ENCODE results near the gene PTPRU. TPM values are rescaled to one million over a fixed set of nuclear protein-coding genes. Genes with fewer than 3 reads are reported as not detected.

Gene PTPRU
- total RNA-seq, 3 donors from 2014 or later = 1.8 to 14.3 (median 2.2) TPM

- H3K9me3 ChIP-seq = no peaks in the 10 kb centered on the region
- intact Hi-C loops (cut with DNase I, micrococcal nuclease) = no loop called here
These were observed 20.9 kb downstream of the PTPRU start for GRCh38 chr1:29256979-29257804.

DNA sequence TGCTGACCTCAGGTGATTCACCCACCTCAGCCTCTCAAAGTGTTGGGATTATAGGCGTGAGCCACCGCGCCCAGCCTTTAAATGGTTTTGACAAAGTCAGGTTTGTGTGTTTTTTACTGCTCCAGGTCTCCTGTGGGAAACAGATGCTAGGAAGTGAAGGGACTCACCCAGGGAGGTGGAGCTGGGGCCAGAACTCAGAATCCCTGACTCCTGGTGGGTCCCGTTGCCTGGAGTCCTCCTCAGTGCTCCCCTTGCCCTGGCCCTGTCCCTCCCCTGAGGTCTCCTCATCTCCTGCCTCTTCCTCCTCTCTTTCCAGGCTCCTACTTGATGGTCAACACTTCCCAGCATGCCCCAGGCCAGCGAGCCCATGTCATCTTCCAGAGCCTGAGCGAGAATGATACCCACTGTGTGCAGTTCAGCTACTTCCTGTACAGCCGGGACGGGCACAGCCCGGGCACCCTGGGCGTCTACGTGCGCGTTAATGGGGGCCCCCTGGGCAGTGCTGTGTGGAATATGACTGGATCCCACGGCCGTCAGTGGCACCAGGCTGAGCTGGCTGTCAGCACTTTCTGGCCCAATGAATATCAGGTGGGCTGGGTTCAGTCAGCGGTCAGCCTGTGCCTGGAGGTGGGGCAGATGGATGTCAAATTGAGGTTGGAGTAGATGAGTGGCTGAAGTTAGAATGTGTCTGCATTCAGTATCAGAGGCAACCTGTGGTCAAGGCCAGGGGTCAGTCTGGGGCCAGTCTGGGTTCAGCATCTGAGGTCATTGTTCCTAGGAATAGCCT is 22.1 kb downstream of the PTPRU start:
- TF ChIP-seq, protein P1, sequence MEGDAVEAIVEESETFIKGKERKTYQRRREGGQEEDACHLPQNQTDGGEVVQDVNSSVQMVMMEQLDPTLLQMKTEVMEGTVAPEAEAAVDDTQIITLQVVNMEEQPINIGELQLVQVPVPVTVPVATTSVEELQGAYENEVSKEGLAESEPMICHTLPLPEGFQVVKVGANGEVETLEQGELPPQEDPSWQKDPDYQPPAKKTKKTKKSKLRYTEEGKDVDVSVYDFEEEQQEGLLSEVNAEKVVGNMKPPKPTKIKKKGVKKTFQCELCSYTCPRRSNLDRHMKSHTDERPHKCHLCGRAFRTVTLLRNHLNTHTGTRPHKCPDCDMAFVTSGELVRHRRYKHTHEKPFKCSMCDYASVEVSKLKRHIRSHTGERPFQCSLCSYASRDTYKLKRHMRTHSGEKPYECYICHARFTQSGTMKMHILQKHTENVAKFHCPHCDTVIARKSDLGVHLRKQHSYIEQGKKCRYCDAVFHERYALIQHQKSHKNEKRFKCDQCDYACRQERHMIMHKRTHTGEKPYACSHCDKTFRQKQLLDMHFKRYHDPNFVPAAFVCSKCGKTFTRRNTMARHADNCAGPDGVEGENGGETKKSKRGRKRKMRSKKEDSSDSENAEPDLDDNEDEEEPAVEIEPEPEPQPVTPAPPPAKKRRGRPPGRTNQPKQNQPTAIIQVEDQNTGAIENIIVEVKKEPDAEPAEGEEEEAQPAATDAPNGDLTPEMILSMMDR (IDR thresholded peaks at IDR 0.05) = no peak
- no peak for ATAC-seq
- H3K36me3 ChIP-seq (ENCODE audit: low read depth) = no peaks in the 10 kb centered on the region
- no peak for DNase-seq
- intact Hi-C loops (cut with DNase I, micrococcal nuclease) = no loop called here
- peaks cover 8% of the 10 kb centered on the region for H3K4me1 ChIP-seq (ENCODE audit: low read depth)
- no peak overlapping the region for H3K4me3 ChIP-seq
- no peaks in the 10 kb centered on the region for H3K9me3 ChIP-seq

More at GRCh38 chr1:29256979-29257804, 20.9 kb downstream of the PTPRU start:
- Histone ChIP-seq H3K4me1 (ENCODE audit: low read depth) (peaks cover 8% of the 10 kb centered on the region), H3K4me3 (no peak overlapping the region), H3K36me3 (ENCODE audit: low read depth) (no peaks in the 10 kb centered on the region)
- ATAC-seq (no peak), DNase-seq (no peak)
- TF ChIP-seq, protein P1 (IDR thresholded peaks at IDR 0.05) = no peak

GRCh38 chr1:29258976-29259801 is 22.9 kb downstream of the PTPRU start:
- Histone ChIP-seq H3K9me3 (no peaks in the 10 kb centered on the region), H3K36me3 (ENCODE audit: low read depth) (no peaks in the 10 kb centered on the region), H3K4me3 (no peak overlapping the region), H3K4me1 (ENCODE audit: low read depth) (peaks cover 8% of the 10 kb centered on the region)
- intact Hi-C loops (cut with DNase I, micrococcal nuclease) = no loop called here
- DNase-seq (no peak), ATAC-seq (peak; percentile 61)
- TF ChIP-seq, protein P1 (IDR thresholded peaks at IDR 0.05) = no peak

DNA sequence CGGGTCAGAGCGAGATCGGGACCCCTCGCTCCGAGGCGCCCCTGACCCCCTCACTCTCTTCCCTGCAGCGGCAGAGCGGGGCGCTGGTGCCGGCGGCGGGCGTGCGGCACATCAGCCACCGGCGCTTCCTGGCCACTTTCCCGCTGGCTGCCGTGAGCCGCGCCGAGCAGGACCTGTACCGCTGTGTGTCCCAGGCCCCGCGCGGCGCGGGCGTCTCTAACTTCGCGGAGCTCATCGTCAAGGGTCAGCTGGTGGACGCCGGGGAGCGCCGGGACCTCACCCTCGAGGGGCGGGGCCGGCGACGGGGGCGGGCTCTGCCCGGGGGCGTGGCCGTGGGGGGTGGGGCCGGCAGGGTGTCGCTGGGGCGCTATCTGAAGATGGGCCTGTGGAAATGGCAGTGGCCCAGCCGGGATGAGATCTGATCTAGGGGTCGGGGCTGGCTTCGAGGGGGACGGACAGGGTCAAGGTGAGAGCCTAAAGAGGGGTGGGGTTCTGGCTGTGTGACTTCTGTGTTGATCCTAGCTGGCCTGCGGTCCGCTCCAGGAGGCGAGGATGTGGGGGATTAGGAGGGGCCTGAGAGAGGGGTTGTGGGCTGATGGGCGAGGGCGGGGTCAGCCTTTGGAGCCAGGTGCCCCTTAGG is 23.6 kb downstream of the PTPRU start:
- Histone ChIP-seq H3K4me1 (ENCODE audit: low read depth) (peaks cover 8% of the 10 kb centered on the region), H3K36me3 (ENCODE audit: low read depth) (no peaks in the 10 kb centered on the region), H3K4me3 (no peak overlapping the region), H3K9me3 (no peaks in the 10 kb centered on the region)
- TF ChIP-seq, protein P1 (IDR thresholded peaks at IDR 0.05) = no peak
- ATAC-seq (peak; percentile 85), DNase-seq (peak; percentile 67 to 81 (median 71))
- intact Hi-C loops (cut with DNase I, micrococcal nuclease) = no loop called here

DNA sequence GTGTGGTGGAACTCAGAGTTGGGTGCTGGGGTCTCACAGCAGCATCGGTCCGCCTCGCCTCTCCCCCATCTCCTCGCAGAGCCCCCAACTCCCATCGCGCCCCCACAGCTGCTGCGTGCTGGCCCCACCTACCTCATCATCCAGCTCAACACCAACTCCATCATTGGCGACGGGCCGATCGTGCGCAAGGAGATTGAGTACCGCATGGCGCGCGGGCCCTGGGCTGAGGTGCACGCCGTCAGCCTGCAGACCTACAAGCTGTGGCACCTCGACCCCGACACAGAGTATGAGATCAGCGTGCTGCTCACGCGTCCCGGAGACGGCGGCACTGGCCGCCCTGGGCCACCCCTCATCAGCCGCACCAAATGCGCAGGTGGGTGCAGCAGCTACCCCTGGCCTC is 24.2 kb downstream of the PTPRU start:
- TF ChIP-seq, protein P1 (IDR thresholded peaks at IDR 0.05) = no peak
- ATAC-seq = no peak
- Histone ChIP-seq H3K9me3 (no peaks in the 10 kb centered on the region), H3K36me3 (ENCODE audit: low read depth) (no peaks in the 10 kb centered on the region), H3K4me1 (ENCODE audit: low read depth) (peaks cover 8% of the 10 kb centered on the region), H3K4me3 (no peak overlapping the region)
- intact Hi-C loops (cut with DNase I, micrococcal nuclease) = no loop called here
- DNase-seq = no peak

Measured in mucosa of descending colon (tissue), 3 donors.